ENCODE results near the gene NSA2.

DNA sequence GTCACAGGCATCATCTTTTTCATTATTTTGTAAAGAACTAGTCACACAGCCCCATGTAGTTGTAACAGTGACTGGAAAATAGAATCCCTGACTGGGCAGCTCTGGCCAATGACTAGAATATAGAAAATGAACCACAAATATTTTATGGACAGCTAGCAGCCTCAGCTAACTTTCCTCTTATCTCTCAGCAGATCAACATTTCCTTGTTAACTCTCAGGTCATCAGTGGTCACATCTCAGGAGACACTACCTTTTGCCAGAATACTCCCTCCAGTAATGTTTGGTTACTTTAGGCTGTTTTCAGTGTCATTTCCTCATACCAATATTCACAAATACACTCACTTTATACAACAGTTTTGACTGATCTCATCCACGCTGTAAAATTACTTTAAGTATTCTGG is 55.2 kb downstream of the NSA2 start:
- no peak for TF ChIP-seq POLR2A (IDR thresholded peaks at IDR 0.05)
- TF ChIP-seq, protein P1, sequence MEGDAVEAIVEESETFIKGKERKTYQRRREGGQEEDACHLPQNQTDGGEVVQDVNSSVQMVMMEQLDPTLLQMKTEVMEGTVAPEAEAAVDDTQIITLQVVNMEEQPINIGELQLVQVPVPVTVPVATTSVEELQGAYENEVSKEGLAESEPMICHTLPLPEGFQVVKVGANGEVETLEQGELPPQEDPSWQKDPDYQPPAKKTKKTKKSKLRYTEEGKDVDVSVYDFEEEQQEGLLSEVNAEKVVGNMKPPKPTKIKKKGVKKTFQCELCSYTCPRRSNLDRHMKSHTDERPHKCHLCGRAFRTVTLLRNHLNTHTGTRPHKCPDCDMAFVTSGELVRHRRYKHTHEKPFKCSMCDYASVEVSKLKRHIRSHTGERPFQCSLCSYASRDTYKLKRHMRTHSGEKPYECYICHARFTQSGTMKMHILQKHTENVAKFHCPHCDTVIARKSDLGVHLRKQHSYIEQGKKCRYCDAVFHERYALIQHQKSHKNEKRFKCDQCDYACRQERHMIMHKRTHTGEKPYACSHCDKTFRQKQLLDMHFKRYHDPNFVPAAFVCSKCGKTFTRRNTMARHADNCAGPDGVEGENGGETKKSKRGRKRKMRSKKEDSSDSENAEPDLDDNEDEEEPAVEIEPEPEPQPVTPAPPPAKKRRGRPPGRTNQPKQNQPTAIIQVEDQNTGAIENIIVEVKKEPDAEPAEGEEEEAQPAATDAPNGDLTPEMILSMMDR (IDR thresholded peaks at IDR 0.05), result no peak
